ENCODE measurements around the gene SURF6. TPM values are rescaled to one million over a fixed set of nuclear protein-coding genes. Genes with fewer than 3 reads are reported as not detected.
"Not testable (repeated sequence)": the region's sequence is repeated elsewhere in the genome, so short reads cannot be mapped to it uniquely, and the experiment has no call there.

Gene SURF6
- total RNA-seq, 1 donor from 2014 or later = 15.2 TPM

- H3K9me3 ChIP-seq = no peaks in the 10 kb centered on the region
- intact Hi-C loops (cut with DNase I) = no loop called here
These were observed 41.7 kb downstream of the SURF6 start for GRCh38 chr9:133294257-133294656.

GRCh38 chr9:133290751-133291302, 45.2 kb downstream of the SURF6 start:
- Histone ChIP-seq H3K4me1 (no peaks in the 10 kb centered on the region), H3K27ac (no peak overlapping the region), H3K27me3 (ENCODE audit: low read depth) (no peaks in the 10 kb centered on the region), H3K4me3 (no peak overlapping the region), H3K36me3 (no peaks in the 10 kb centered on the region), H3K9me3 (no peaks in the 10 kb centered on the region)
- TF ChIP-seq, protein P1, sequence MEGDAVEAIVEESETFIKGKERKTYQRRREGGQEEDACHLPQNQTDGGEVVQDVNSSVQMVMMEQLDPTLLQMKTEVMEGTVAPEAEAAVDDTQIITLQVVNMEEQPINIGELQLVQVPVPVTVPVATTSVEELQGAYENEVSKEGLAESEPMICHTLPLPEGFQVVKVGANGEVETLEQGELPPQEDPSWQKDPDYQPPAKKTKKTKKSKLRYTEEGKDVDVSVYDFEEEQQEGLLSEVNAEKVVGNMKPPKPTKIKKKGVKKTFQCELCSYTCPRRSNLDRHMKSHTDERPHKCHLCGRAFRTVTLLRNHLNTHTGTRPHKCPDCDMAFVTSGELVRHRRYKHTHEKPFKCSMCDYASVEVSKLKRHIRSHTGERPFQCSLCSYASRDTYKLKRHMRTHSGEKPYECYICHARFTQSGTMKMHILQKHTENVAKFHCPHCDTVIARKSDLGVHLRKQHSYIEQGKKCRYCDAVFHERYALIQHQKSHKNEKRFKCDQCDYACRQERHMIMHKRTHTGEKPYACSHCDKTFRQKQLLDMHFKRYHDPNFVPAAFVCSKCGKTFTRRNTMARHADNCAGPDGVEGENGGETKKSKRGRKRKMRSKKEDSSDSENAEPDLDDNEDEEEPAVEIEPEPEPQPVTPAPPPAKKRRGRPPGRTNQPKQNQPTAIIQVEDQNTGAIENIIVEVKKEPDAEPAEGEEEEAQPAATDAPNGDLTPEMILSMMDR (IDR thresholded peaks at IDR 0.05) = no peak
- intact Hi-C loops (cut with DNase I) = no loop called here
- DNase-seq = no peak
- ATAC-seq = no peak

More at GRCh38 chr9:133294257-133294656, 41.7 kb downstream of the SURF6 start:
- Histone ChIP-seq H3K36me3 (no peaks in the 10 kb centered on the region), H3K27ac (no peak overlapping the region), H3K4me3 (no peak overlapping the region), H3K4me1 (no peaks in the 10 kb centered on the region), H3K27me3 (ENCODE audit: low read depth) (peaks cover 5% of the 10 kb centered on the region)
- DNase-seq (no peak), ATAC-seq (no peak)
- TF ChIP-seq, protein P1 (IDR thresholded peaks at IDR 0.05) = no peak

GRCh38 chr9:133286523-133286922, 49.5 kb downstream of the SURF6 start:
- Histone ChIP-seq H3K4me3 (no peak overlapping the region), H3K4me1 (no peaks in the 10 kb centered on the region), H3K27me3 (ENCODE audit: low read depth) (no peaks in the 10 kb centered on the region), H3K27ac (no peak overlapping the region), H3K9me3 (no peaks in the 10 kb centered on the region), H3K36me3 (no peaks in the 10 kb centered on the region)
- intact Hi-C loops (cut with DNase I) = no loop called here
- TF ChIP-seq, protein P1 (IDR thresholded peaks at IDR 0.05) = no peak
- no peak for ATAC-seq
- DNase-seq = no peak

DNA sequence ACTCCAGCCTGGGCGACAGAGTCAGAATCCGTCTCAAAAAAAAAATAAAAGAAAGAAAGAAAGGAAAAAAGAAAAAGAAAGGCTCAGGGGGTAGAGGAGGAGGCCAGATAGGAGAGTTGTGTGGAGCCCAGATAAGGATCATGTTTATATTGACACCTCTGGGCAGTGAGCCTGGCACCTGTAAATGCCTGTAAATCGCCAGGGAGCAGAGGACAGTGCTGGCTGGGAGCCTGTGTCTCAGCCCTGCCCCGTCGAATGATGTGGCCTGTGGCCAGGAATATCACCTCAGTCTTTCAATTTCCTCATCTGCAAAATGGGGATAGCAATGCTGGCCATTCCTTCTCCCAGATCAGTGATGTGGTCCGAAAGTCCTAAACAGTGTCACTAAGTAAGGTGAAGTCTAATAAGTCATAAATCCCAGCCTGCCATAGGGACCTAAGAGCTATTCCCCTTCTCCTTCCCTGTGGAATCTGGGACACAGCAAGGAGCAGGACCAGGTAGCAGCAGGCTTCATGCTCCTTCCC, 50.7 kb downstream of the SURF6 start:
- intact Hi-C loops (cut with DNase I) = no loop called here
- Histone ChIP-seq H3K9me3 (no peaks in the 10 kb centered on the region), H3K27ac (no peak overlapping the region), H3K27me3 (ENCODE audit: low read depth) (no peaks in the 10 kb centered on the region), H3K36me3 (no peaks in the 10 kb centered on the region), H3K4me1 (no peaks in the 10 kb centered on the region), H3K4me3 (no peak overlapping the region)
- TF ChIP-seq, protein P1 (IDR thresholded peaks at IDR 0.05) = no peak
- no peak for DNase-seq
- no peak for ATAC-seq

GRCh38 chr9:133284362-133284761, 51.6 kb downstream of the SURF6 start:
- Histone ChIP-seq H3K4me1 (no peaks in the 10 kb centered on the region), H3K9me3 (no peaks in the 10 kb centered on the region), H3K27me3 (ENCODE audit: low read depth) (no peaks in the 10 kb centered on the region), H3K27ac (no peak overlapping the region), H3K36me3 (no peaks in the 10 kb centered on the region), H3K4me3 (no peak overlapping the region)
- TF ChIP-seq, protein P1 (IDR thresholded peaks at IDR 0.05) = no peak
- intact Hi-C loops (cut with DNase I) = no loop called here
- ATAC-seq = no peak
- no peak for DNase-seq

GRCh38 chr9:133283255-133284032, 52.5 kb downstream of the SURF6 start:
- ATAC-seq; H3K4me3 ChIP-seq; H3K27ac ChIP-seq; H3K4me1 ChIP-seq; DNase-seq; H3K9me3 ChIP-seq; H3K27me3 ChIP-seq (ENCODE audit: low read depth); intact Hi-C loops (cut with DNase I); H3K36me3 ChIP-seq: not testable (repeated sequence)

Data from lower lobe of right lung (tissue), 2 donors.